HL-60 (cell line): Measurements from ENCODE around the gene FBXO47.

Source experiments
- DNase-seq, 2 experiments: peaks; one replicate each; pipeline ENCODE4 v3.0.0-alpha.2; 2010 to 2020; ENCODE audit warnings: low read depth in 1 of 2, low spot score in 1 of 2
- H3K27ac ChIP-seq: fragments of 250-450 bp; sonication (Bioruptor Pico); replicated peaks from 2 replicates; pipeline ENCODE4 v1.5.1; 2020; ENCODE audit warnings: mild to moderate bottlenecking, moderate library complexity
- H3K27me3 ChIP-seq: fragments of 250-450 bp; sonication (Bioruptor Pico); 2 replicates; pipeline ENCODE4 v1.5.1; 2021; ENCODE audit warnings: mild to moderate bottlenecking, moderate library complexity; ENCODE audit not compliant: insufficient read depth, poor library complexity, severe bottlenecking
- H3K4me3 ChIP-seq: replicated peaks from 2 replicates; pipeline ENCODE4 v1.5.1; 2011; ENCODE audit warnings: mild to moderate bottlenecking, control low read depth, low read length; ENCODE audit not compliant: insufficient read depth
- CTCF ChIP-seq: IDR thresholded peaks from one replicate; pipeline ENCODE4 v1.5.1; 2011; ENCODE audit warnings: low read length, control low read depth, inconsistent platforms; ENCODE audit not compliant: insufficient read depth
- GABPA ChIP-seq: IDR thresholded peaks from 2 replicates; pipeline ENCODE4 v1.6.1; 2012; ENCODE audit warnings: low read depth
- POLR2AphosphoS5 ChIP-seq: IDR thresholded peaks from 2 replicates; pipeline ENCODE4 v1.6.1; 2012; ENCODE audit warnings: low read depth
- REST ChIP-seq: IDR thresholded peaks from 2 replicates; pipeline ENCODE4 v1.6.1; 2012; ENCODE audit warnings: low read depth; ENCODE audit not compliant: insufficient replicate concordance
- SPI1 ChIP-seq: IDR thresholded peaks from 2 replicates; pipeline ENCODE4 v1.6.1; 2012; ENCODE audit warnings: low read depth, mild to moderate bottlenecking, borderline replicate concordance

FBXO47 gene

GRCh38 chr17:38996660-38997337 is 29.6 kb upstream of the FBXO47 start:
- no peak for DNase-seq
- no peak for TF ChIP-seq GABPA
- no peak for TF ChIP-seq POLR2AphosphoS5
- TF ChIP-seq REST = no peak
- TF ChIP-seq CTCF = no peak
- TF ChIP-seq SPI1 = no peak
- no peak overlapping the region for H3K27ac ChIP-seq
- no peaks in the 10 kb centered on the region for H3K27me3 ChIP-seq
- H3K4me3 ChIP-seq = no peak overlapping the region

- no peaks in the 10 kb centered on the region for H3K27me3 ChIP-seq
- TF ChIP-seq REST = no peak
- no peak for TF ChIP-seq GABPA
- peak; percentile 13; the same call in 1 of the 2 replicates for TF ChIP-seq SPI1
- no peak for TF ChIP-seq POLR2AphosphoS5
- no peak for TF ChIP-seq CTCF
- DNase-seq = no peak
- no peak overlapping the region for H3K27ac ChIP-seq
- H3K4me3 ChIP-seq = no peak overlapping the region
Measured at GRCh38 chr17:38994026-38994425, 26.8 kb upstream of the FBXO47 start.

- DNase-seq = no peak
- TF ChIP-seq GABPA (no peak), REST (no peak), SPI1 (no peak), POLR2AphosphoS5 (no peak), CTCF (no peak)
- H3K27ac ChIP-seq = no peak overlapping the region
- no peaks in the 10 kb centered on the region for H3K27me3 ChIP-seq
- no peak overlapping the region for H3K4me3 ChIP-seq
Measured at GRCh38 chr17:38984666-38985065, 17.5 kb upstream of the FBXO47 start.
